GM13977 (cell line): ENCODE data around the gene CENPA.
"Not testable (repeated sequence)": the region's sequence is repeated elsewhere in the genome, so short reads cannot be mapped to it uniquely, and the experiment has no call there.

Source experiments
- DNase-seq: peaks from one replicate; pipeline ENCODE4 v3.0.0; 2012; ENCODE audit warnings: low spot score
- in situ Hi-C: fragments of 300-500 bp; cut with MboI; formaldehyde crosslinking; loops from one replicate; pipeline ENCODE4 v1.12.0; 2022; ENCODE audit warnings: low sequenced_read_pairs, low pct_unique_long_range_greater_than_20kb, mixed read lengths, inconsistent platforms; ENCODE audit not compliant: unreplicated experiment
- TF ChIP-seq, protein P1 (sequence below): IDR thresholded peaks from 2 replicates; pipeline ENCODE4 v1.5.1; 2012; ENCODE audit warnings: mild to moderate bottlenecking, control low read depth; ENCODE audit not compliant: insufficient read depth; ENCODE audit errors: extremely low read depth, missing control alignments

The CENPA gene

DNA sequence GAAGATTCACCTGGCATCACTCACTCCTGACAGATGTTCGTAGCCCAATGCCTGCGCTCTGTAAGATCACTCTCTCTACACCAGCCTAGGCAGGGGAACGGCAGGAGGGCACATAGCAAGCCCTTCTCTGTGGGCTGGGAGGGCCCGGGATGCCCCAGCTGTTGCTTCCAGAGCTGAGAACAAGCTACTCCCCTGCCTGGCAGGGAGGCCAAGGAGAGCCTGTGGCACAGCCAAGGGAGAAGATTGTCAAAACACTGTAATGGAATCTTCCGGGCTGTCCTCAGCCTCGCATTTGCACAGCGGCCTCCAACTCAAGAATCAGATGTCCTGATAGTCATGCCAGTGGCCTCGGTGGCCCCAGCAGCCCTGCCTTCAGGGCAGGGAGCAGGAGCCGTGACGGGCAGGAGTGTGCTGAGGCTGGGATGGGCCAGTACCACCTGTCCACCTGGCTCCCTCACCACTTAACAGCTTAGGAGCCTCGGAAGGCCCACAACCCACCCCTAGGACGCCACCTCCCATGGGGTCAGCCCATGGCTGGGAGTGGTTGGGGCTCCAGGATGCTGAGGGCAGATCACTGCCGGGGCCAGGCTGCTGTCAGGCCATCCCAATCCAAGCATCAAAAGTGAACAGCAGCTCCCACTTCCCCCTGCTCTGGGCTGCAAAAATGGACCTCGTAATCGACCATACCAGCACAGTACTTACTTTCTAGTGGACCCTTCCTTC is 43.6 kb upstream of the CENPA start:
- in situ Hi-C loops, result loop anchor here (10.0 kb wide), 1 partner anchor 137 kb away; no protein-coding TSS in a partner anchor
- TF ChIP-seq, protein P1, sequence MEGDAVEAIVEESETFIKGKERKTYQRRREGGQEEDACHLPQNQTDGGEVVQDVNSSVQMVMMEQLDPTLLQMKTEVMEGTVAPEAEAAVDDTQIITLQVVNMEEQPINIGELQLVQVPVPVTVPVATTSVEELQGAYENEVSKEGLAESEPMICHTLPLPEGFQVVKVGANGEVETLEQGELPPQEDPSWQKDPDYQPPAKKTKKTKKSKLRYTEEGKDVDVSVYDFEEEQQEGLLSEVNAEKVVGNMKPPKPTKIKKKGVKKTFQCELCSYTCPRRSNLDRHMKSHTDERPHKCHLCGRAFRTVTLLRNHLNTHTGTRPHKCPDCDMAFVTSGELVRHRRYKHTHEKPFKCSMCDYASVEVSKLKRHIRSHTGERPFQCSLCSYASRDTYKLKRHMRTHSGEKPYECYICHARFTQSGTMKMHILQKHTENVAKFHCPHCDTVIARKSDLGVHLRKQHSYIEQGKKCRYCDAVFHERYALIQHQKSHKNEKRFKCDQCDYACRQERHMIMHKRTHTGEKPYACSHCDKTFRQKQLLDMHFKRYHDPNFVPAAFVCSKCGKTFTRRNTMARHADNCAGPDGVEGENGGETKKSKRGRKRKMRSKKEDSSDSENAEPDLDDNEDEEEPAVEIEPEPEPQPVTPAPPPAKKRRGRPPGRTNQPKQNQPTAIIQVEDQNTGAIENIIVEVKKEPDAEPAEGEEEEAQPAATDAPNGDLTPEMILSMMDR, result no peak
- no peak for DNase-seq

DNA sequence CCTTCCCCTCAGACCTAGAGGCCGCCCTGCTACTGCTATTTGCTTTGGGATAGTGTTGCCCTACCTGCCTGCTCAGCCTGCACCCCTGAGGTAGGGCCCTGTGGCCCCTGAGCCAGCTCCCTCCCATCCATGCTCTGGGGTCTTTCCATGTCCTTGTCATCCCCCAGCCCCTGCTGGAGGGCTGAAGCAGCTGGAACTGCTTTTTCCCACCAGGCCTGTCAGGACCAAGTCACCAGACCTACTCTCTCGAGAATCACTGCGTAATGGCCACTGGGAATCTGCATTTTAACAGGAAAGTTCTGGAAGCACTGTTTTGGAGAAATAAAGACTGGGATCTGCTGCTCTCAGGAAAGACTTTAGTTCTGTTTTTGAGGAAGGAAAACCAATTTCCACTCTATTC is 42.0 kb upstream of the CENPA start:
- no peak for DNase-seq
- TF ChIP-seq, protein P1, result no peak
- in situ Hi-C loops, result loop anchor here (10.0 kb wide), 1 partner anchor 139 kb away; no protein-coding TSS in a partner anchor

DNA sequence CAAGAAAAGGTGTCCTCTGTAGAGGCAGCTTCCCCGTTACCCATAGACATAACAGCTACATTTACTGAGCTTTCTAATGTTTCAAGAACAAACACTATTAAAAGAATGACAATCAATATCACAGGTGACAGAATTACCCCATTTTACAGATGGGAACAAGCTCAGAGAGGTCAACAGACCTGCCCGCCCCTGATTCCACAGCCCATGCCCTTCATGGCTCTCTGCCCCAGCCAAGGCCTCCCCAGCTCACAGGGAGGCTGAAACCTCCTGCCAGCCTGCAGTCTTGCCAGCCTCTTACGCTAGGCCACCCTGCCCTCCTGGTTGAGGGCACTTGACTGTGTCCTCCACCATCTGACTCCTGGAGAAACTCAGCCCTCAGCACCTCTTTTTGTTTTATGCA is 40.9 kb upstream of the CENPA start:
- in situ Hi-C loops, result loop anchor here (10.0 kb wide), 1 partner anchor 140 kb away; no protein-coding TSS in a partner anchor
- no peak for DNase-seq
- TF ChIP-seq, protein P1, result no peak

DNA sequence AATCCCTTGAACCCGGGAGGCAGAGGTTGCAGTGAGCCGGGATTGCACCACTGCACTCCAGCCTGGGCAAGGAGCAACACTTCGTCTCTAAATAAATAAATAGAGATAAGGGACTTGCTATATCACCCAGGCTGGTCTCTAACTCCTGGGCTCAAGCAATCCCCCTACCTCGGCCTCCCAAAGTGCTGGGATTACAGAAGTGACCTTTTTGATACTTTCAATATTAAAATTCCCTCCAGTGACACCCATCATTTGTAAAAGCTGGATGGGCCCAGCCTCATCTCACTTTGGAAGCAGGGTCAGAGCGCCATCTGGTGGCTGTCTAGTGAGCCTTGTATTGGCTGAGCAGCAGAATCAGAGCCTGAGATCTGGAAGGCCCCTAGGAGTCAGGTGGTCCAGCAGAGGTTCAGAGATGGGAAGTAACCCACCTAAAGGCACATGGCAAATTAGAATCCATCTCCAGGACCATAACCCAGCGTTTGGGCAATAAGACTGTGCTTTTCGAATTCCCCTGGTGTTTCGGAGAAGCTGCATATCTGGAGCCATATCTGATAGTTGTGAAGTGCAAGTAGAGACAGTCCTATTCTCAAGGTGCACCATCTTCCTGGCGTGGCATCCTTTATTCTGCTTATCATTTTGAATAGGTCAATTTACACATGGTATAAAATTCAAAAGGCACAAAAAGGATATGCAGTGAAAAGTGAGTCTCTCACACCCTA is 40.1 kb upstream of the CENPA start:
- in situ Hi-C loops, result loop anchor here (10.0 kb wide), 1 partner anchor 141 kb away; no protein-coding TSS in a partner anchor

DNA sequence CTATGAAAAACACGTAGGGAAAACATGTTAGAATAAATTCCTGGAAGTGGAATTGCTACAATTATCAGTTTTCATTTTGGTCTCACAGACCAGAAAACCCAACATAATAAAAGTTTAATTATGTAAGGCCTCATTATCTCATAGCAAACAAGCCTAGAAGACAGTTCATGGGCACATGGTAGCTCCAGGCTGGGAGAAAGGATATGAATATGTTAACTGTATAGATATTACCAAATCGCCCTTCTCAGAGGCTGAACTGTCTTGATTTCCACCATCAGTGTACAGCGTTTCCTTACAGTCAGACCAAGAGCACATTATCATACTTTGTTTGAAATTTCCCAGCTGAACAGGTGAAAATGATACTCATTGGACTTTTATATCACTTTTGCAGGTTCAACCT is 38.9 kb upstream of the CENPA start:
- DNase-seq, result no peak
- TF ChIP-seq, protein P1, result no peak
- in situ Hi-C loops, result loop anchor here (10.0 kb wide), 1 partner anchor 142 kb away; no protein-coding TSS in a partner anchor

More for the DNA sequence above, 40.1 kb upstream of the CENPA start:
- DNase-seq, result peak; percentile 76
- TF ChIP-seq, protein P1, result peak; percentile 91

DNA sequence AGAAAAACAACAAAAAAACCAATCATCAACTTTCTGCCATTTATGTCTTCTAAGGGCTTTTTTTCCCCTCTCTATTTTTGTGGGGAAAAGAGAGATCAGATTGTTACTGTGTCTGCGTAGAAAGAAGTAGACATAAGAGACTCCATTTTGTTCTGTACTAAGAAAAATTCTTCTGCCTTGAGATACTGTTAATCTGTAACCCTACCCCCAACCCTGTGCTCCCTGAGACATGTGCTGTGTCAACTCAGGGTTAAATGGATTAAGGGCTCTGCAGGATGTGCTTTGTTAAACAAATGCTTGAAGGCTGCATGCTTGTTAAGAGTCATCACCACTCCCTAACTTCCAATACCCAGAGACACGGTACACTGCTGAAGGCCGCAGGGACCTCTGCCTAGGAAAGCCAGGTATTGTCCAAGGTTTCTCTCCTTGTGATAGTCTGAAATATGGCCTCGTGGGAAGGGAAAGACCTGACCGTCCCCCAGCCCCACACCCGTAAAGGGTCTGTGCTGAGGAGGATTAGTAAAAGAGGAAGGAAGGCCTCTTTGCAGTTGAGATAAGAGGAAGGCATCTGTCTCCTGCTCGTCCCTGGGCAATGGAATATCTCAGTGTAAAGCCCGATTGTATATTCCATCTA is 36.0 kb upstream of the CENPA start:
- in situ Hi-C loops, result loop anchor here (10.0 kb wide), 1 partner anchor 145 kb away; no protein-coding TSS in a partner anchor
- DNase-seq, result not testable (repeated sequence)

DNA sequence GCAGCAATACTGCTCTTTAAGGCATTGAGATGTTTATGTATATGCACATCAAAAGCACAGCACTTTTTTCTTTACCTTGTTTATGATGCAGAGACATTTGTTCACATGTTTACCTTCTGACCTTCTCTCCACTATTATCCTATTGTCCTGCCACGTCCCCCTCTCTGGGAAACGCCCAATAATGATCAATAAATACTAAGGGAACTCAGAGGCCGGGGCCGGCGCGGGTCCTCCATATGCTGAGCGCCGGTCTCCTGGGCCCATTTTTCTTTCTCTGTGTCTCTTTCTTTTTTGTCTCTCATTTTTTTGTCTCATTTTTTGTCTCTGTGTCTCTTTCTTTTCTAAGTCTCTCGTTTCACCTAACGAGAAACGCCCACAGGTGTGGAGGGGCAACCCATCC is 35.4 kb upstream of the CENPA start:
- DNase-seq, in situ Hi-C loops: not testable (repeated sequence)
